ENCODE measurements around the gene HS6ST2.

HS6ST2 gene

DNA sequence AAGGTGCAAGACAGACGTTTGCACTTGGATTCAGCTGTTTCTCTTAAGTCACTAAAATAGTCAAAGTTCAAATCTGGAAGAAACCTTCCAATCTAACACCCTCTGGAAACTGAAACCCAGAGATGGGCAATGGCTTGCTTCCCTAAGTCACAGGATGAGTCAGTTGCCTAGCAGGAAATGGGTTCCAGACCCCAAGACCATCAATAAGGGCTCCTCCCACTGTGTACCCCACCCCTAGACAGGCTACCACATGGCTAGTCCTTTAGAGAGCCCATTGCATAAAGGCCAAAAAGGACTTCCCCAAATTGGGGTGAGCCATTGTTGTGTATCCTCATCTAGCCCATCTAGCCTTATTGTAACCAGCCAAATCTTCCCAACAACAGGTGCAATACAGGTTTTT is 216.2 kb downstream of the HS6ST2 start:
- DNase-seq (ENCODE audit: low read depth, low spot score), result no peak

- no peak for DNase-seq (ENCODE audit: low read depth, low spot score)
Observed at GRCh38 chrX:132741689-132742088, 216.7 kb downstream of the HS6ST2 start.

DNA sequence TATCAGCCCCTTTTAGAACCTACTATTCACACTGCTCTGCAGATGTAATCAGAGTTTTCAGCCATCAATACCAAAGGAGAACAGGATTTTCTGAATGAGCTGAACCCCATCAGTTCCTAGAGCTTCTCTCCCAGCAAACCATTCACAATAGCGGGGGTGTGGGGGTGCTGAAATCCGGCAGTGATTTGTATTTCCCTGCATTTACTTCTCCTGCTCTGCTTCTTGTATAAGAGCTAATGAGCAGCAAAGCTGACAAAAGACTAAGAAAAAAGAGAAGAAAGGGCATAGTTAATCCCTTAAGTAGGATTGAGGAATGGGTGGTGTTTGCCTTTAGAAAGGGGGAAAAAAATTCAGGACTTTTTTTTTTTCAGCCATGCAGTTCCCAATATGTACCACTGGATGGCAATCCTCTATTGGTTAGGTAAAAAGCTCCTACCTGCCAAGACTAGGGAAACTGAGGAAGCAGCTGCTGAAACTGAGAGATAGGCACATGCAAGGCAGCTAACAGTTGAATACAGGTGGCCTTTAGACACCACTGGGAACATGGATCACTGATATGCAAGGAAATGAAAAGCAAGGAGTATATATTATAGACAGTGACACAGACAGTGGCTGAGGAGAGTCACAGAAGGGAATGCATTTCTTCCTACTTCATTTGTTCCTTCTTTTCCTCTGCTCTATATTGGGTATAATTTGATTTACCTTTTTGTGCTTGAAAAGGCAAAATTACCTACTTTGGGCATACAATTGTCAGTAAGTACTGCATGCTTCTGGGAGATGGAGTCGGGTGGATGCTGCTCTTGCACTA is 217.9 kb downstream of the HS6ST2 start:
- DNase-seq (ENCODE audit: low read depth, low spot score), result no peak

DNA sequence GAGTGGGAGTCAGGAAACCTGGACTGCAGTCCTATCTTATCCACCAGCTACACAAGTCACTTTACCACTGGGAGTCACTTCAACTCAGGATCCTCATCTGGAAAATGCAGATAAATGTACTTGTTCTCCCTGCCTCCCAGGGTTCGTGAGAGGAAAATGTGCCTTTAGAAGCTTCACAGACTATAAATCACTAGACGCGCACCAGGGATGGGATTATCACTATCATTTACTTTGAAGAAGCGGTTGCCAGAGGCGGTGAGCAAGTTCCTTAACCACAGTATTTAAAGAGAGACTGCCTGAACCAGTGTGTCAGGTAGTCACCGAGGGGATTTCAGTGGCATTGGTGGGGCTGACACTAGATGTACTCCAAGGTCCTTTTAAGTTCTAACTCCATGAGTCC is 219.5 kb downstream of the HS6ST2 start:
- DNase-seq (ENCODE audit: low read depth, low spot score), result no peak

DNA sequence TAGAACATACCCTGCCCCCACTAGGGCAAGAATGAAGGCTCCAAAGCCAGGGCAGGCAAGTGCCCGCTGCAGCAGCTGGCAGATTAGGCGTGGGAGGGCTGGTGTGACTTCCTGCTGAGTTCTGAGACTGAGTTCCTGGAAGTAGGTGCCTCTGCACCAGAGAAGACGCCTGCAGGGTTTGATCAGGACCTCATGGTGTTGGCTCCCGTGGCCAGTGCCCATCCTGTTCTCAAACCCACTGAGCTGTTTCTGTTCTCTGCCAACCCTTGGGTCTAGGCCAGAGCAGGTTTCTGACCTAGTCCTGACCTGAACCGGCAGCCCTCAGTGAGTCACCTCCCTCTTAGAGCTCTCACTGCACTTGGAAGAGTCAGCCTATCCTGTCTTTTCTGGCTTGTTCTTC is 220.7 kb downstream of the HS6ST2 start:
- DNase-seq (ENCODE audit: low read depth, low spot score), result no peak

- DNase-seq (ENCODE audit: low read depth, low spot score), result no peak
Observed at GRCh38 chrX:132732236-132732635, 226.2 kb downstream of the HS6ST2 start.

DNA sequence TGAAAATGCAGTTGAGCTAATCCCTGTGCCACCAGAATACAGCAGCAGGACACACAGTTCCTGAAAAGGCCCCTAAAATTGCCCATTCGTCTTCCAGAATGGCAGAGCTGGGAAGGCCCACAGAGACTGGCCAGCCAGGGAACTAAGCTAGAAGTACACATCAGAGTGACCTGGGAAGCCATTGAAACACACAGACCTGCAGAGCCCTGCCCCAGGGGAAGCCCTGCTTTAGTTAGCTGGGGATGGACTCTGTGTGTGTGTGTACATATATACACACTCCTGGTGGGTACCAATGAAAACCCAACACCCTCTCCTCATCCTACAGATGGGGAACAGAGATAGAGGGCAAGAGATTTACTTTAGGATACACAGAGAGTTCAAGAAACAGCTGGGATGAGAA is 227.7 kb downstream of the HS6ST2 start:
- DNase-seq (ENCODE audit: low read depth, low spot score), result no peak

- DNase-seq (ENCODE audit: low read depth, low spot score), result no peak
Observed at GRCh38 chrX:132730266-132730665, 228.2 kb downstream of the HS6ST2 start.

- no peak for DNase-seq (ENCODE audit: low read depth, low spot score)
Observed at GRCh38 chrX:132728296-132728695, 230.1 kb downstream of the HS6ST2 start.

DNA sequence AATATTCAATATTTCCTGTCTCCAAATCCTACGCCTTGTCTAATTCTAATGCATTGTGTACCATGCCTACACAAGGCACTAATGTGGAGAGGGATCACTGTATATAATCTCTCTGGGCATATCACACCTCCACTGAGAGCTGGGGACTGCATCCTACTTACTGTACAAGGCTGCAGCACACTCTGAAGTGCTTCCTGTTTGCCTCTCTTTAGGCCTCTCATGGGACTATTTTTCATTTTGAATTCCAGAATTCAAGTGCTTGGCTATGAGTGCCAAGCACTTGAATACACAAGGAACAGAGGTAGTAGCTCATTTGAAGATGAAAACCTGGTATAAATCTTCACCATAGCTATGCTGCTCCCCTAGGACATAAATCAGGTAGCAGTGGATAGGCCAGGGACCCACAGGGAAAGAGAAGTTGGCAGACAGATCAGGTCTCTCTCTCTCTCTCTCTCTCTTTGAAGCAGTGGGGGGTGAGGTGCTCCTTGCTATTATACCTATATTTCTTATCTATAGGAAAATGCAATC is 239.9 kb downstream of the HS6ST2 start:
- DNase-seq (ENCODE audit: low read depth, low spot score), result no peak

DNA sequence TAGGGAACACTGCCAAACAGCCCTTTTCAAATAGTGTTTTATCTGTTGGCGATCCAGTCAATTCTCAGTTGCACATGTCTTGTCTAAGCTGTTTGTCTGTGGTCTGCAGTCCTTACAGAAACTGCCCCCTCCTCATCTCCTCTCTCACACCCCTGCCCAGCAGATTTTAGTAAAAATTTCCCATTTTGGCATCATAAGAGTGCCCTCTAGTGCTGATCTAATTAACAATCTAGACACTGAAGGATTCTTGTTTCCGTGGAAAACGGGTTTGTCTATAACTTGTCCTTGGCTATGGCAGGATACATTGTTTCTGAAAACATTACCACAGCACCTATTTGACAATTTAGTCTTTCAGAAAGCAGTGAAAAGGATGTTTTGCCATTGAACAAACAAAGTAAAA is 242.4 kb downstream of the HS6ST2 start:
- DNase-seq (ENCODE audit: low read depth, low spot score), result no peak

DNA sequence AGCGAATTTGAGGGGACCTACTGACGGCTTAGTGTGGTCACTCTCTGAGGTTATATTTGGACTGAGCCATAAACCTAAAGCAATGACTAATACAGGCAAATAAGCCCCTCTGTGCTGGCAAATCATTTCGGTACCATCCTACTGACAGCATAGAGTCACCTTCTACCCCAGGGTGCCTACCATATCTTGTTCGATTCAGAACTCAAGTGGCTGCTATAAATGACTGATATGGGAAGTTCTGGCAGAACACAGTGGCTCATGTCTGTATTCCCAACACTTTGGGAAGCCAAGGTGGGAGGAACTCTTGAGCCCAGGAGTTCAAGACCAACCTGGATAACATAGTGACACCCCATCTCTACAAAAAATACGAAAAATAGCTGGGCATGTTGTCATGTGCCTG is 243.5 kb downstream of the HS6ST2 start:
- no peak for DNase-seq (ENCODE audit: low read depth, low spot score)

GRCh38 chrX:132712350-132712749 is 246.1 kb downstream of the HS6ST2 start:
- DNase-seq (ENCODE audit: low read depth, low spot score), result no peak

DNA sequence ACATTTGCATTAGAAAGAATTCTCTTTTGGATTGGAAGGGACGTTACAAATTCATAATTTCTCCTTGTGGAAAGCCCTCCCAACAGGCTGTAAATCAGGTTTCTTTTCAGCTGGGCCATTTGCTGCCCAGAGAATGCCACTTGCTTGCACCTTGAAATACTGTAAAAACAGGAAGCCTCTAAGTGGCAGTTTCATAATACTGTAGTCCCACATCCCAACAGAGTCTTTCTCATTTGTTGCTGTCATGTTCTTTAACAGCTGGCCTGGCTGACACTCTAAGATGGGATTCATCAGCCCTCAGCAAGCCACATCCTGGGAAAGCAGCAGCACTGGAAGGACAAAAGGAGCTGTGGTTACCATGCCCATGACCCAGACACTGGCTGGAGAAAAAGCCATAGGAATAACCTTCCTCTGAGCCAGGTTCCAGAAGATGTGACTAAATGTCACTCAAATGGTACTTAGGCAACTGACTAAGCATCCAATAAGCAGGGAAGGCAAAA is 247.7 kb downstream of the HS6ST2 start:
- DNase-seq (ENCODE audit: low read depth, low spot score), result no peak

DNA sequence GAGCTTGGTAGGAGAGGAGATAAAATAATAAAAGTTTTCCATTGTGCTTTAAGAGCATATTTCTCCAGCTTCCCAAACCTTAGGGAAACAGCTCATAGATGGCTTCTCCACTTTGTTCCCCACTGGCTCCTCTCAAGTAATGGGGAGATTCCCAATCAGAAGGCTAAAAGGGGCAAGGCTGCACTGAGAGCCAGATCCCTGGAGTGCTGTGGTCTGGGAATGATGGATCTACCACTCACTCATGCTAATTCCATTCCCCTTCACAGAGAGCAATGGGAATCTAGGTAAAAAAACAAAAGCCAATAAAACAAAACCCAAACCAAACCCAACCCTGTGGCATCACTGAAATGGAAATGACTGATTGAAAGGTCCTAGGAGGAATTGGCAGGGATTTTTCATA is 249.9 kb downstream of the HS6ST2 start:
- no peak for DNase-seq (ENCODE audit: low read depth, low spot score)

DNA sequence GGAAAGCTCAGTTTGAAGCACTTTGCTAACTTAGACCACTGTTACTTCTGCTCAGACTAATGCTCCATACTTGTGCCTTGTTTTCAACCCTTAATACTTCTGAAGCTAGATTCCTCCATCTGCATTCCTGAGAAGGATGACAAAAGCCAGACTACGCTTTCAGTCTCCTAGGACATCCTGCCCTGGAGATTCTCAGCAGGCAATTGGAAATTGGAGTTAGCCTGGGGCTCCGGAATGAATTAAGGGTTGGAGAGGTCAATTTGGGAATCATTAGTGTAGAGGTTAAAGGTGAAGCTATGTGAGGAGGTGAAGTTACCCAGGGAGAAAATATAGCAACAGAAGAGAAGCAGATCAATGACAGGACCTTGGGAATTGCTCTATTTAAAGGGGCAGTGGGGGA is 253.7 kb downstream of the HS6ST2 start:
- DNase-seq (ENCODE audit: low read depth, low spot score), result no peak

- DNase-seq (ENCODE audit: low read depth, low spot score), result no peak
Observed at GRCh38 chrX:132694382-132694781, 264.0 kb downstream of the HS6ST2 start.

DNA sequence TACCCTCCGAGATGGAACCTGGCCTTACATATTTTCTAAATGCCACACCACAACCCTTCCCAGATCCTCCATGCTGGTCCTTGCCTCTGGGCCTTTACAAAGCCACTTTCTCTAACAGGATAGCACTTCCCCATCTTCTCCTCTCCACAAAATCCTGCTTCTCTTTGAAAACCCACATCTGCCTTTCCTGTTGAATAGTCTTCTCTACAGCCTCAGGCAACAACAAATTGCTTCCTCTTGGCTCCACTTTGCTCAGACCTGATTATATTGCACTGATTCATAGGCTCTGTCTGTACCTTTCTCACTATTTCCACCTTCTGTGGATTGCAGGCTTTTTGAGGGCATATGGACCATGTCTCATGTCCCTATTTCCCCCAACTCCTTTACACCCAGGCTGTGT is 265.9 kb downstream of the HS6ST2 start:
- DNase-seq (ENCODE audit: low read depth, low spot score), result no peak

GRCh38 chrX:132692066-132692465 is 266.4 kb downstream of the HS6ST2 start:
- DNase-seq (ENCODE audit: low read depth, low spot score), result no peak

DNA sequence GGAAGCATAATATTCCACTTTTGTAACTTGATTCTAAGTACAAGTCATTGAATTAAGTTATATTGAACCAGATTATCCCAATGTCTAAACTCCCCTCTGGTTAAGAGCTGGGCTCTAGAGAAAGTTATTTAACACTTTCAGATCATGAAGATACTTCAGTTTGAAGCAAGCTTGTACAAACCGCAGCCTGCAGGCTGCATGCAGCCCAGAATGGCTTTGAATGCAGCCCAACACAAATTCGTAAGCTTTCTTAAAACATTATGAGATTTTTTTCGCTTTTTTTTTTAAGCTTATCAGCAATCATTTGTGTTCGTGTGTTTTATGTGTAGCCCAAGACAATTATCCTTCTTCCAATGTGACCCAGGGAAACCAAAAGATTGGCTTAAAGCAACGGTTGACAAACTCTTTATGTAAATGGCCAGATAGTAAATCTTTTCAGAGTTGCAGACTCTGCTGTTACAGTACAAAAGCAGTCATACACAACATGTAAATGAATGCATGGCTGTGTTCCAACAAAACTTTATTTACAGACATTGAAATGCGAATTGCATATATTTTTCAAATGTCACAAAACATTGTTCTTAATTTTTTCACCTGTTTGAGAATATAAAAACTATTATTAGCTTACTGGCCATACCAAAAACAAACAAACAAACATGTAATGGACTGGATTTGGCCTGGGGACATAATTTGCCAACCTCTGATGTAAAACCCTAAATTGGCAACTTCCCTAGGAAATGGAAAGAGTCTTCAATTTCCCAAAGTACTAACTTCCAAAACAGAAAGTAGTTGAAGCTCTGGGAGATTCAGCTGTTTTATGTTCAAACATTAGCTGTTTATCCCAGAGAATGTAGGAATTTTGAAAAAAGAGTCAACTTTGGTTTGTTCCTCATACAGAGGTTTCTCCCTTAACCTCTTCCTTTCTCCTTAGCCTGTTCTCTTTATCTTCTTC is 268.5 kb downstream of the HS6ST2 start:
- no peak for DNase-seq (ENCODE audit: low read depth, low spot score)

GRCh38 chrX:132685276-132685675 is 273.2 kb downstream of the HS6ST2 start:
- no peak for DNase-seq (ENCODE audit: low read depth, low spot score)

- no peak for DNase-seq (ENCODE audit: low read depth, low spot score)
Observed at GRCh38 chrX:132677233-132677716, 281.2 kb downstream of the HS6ST2 start.
